Effector memory CD8-positive, alpha-beta T cell (primary cell): ENCODE results near the gene MDFI.
"Not testable (repeated sequence)": the region's sequence is repeated elsewhere in the genome, so short reads cannot be mapped to it uniquely, and the experiment has no call there.

Source experiments
- ATAC-seq: fragments of 150-1000 bp; cut with Tn5 transposase; replicated peaks from 2 replicates; pipeline ENCODE4 v1.10.0; 2021; ENCODE audit warnings: mild to moderate bottlenecking, moderate library complexity
- DNase-seq, 3 experiments: peaks; one replicate each; pipeline ENCODE4 v3.0.0; 2021
- H3K27ac Mint-ChIP-seq, 2 donors: one replicate each; pipeline ENCODE4 v1.8.0; 2022; ENCODE audit warnings: mild to moderate bottlenecking in 2 of 2, mixed read lengths in 2 of 2, moderate library complexity in 2 of 2
- H3K27me3 Mint-ChIP-seq, 2 donors: one replicate each; pipeline ENCODE4 v1.8.0; 2022; ENCODE audit warnings: mixed read lengths in 2 of 2
- H3K36me3 Mint-ChIP-seq: one replicate; pipeline ENCODE4 v1.8.0; 2022; ENCODE audit warnings: mild to moderate bottlenecking, moderate library complexity, mixed read lengths; ENCODE audit not compliant: insufficient read depth
- H3K4me1 Mint-ChIP-seq, 2 donors: one replicate each; pipeline ENCODE4 v1.8.0; 2022; ENCODE audit warnings: low read depth in 2 of 2, mixed read lengths in 2 of 2
- H3K4me3 Mint-ChIP-seq, 2 donors: one replicate each; pipeline ENCODE4 v1.8.0; 2022; ENCODE audit warnings: mild to moderate bottlenecking in 2 of 2, mixed read lengths in 2 of 2, moderate library complexity in 2 of 2
- H3K9me3 Mint-ChIP-seq, 2 donors: one replicate each; pipeline ENCODE4 v1.8.0; 2022; ENCODE audit warnings: mixed read lengths in 2 of 2

The MDFI gene

GRCh38 chr6:41608443-41609151 lies 29.7 kb upstream of the MDFI start:
- Mint-ChIP-seq H3K36me3 (peaks cover 3% of the 10 kb centered on the region), H3K4me3 (no peak overlapping the region), H3K4me1 (peaks cover 0 to 4% of the 10 kb centered on the region in 2 donors), H3K27me3 (peaks cover 21 to 29% of the 10 kb centered on the region in 2 donors), H3K9me3 (no peaks in the 10 kb centered on the region), H3K27ac (no peak overlapping the region)
- ATAC-seq (no peak), DNase-seq (no peak)

- Mint-ChIP-seq H3K27ac (no peak overlapping the region), H3K4me1 (no peaks in the 10 kb centered on the region), H3K27me3 (peaks cover 9 to 27% of the 10 kb centered on the region in 2 donors), H3K36me3 (no peaks in the 10 kb centered on the region), H3K9me3 (no peaks in the 10 kb centered on the region), H3K4me3 (no peak overlapping the region)
- no peak for ATAC-seq
- no peak for DNase-seq
Measured at GRCh38 chr6:41614715-41615114, 23.6 kb upstream of the MDFI start.

- DNase-seq: no peak
- no peaks in the 10 kb centered on the region for H3K4me1 Mint-ChIP-seq
- H3K9me3 Mint-ChIP-seq: no peaks in the 10 kb centered on the region
- H3K36me3 Mint-ChIP-seq: no peaks in the 10 kb centered on the region
- peaks cover 11 to 30% of the 10 kb centered on the region in 2 donors for H3K27me3 Mint-ChIP-seq
- no peak overlapping the region for H3K4me3 Mint-ChIP-seq
- no peak overlapping the region for H3K27ac Mint-ChIP-seq
- ATAC-seq: no peak
Measured at GRCh38 chr6:41615311-41615710, 23.0 kb upstream of the MDFI start.

- H3K4me3 Mint-ChIP-seq: no peak overlapping the region
- peaks cover 2 to 7% of the 10 kb centered on the region in 2 donors for H3K9me3 Mint-ChIP-seq
- peaks cover 35 to 44% of the 10 kb centered on the region in 2 donors for H3K27me3 Mint-ChIP-seq
- no peaks in the 10 kb centered on the region for H3K4me1 Mint-ChIP-seq
- DNase-seq (no peak), ATAC-seq (no peak)
- H3K36me3 Mint-ChIP-seq: no peaks in the 10 kb centered on the region
- no peak overlapping the region for H3K27ac Mint-ChIP-seq
Measured at GRCh38 chr6:41618598-41618997, 19.7 kb upstream of the MDFI start.

- H3K4me1 Mint-ChIP-seq, H3K36me3 Mint-ChIP-seq, DNase-seq, H3K4me3 Mint-ChIP-seq, H3K9me3 Mint-ChIP-seq, H3K27ac Mint-ChIP-seq, ATAC-seq: not testable (repeated sequence)
- peaks cover 32 to 49% of the 10 kb centered on the region in 2 donors for H3K27me3 Mint-ChIP-seq
Measured at GRCh38 chr6:41619193-41619592, 19.1 kb upstream of the MDFI start.

GRCh38 chr6:41621367-41621766 lies 16.9 kb upstream of the MDFI start:
- Mint-ChIP-seq H3K27ac (no peak overlapping the region), H3K27me3 (peaks cover 23 to 45% of the 10 kb centered on the region in 2 donors), H3K4me3 (no peak overlapping the region), H3K4me1 (peaks cover 10 to 11% of the 10 kb centered on the region in 2 donors), H3K36me3 (no peaks in the 10 kb centered on the region), H3K9me3 (peaks cover 2 to 7% of the 10 kb centered on the region in 2 donors)
- no peak for ATAC-seq
- no peak for DNase-seq

GRCh38 chr6:41621802-41622201 lies 16.5 kb upstream of the MDFI start:
- Mint-ChIP-seq H3K4me1 (peaks cover 10 to 11% of the 10 kb centered on the region in 2 donors), H3K27ac (no peak overlapping the region), H3K27me3 (peaks cover 23 to 47% of the 10 kb centered on the region in 2 donors), H3K36me3 (no peaks in the 10 kb centered on the region), H3K9me3 (peaks cover 2 to 7% of the 10 kb centered on the region in 2 donors), H3K4me3 (no peak overlapping the region)
- ATAC-seq: no peak
- DNase-seq: no peak

DNA sequence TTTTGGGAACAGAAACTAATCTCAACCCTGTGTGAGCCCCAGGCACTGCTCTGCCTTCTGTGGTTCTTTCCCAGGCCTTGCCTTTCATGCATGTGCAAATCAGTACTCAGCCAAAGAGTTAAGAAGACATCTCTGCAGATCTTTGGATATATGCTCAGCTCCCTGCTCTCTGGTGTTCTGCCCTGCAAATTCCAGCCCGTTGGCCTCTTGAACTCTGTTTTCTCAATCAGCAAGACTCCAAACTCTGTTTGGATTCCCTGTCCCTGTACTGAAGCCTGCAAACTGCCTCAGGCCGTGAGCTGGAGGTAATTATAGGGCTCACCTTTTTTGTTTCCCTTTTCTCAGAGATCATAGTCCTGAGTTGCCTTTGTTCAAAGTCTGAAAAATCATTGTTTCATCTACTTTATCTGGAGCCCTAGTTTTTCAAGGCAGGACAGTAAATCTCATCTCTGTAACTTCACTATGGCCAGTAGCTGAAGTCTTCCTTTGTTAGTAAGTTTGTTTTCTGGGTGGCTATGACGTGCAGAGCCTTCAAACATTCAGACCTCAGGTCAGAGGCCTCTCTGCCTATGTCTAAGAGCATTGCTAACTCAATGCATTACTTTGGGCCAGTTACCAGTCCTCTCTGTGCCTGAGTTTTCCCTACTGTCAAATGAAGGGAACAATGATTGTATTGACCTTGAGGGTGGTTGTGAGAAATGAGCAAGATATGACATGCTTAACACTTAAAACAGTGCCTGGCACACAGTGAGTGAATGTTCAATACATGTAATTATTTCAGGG lies 15.9 kb upstream of the MDFI start:
- Mint-ChIP-seq H3K4me1 (peaks cover 10 to 11% of the 10 kb centered on the region in 2 donors), H3K36me3 (no peaks in the 10 kb centered on the region), H3K9me3 (peaks cover 2 to 7% of the 10 kb centered on the region in 2 donors), H3K4me3 (no peak overlapping the region), H3K27ac (no peak overlapping the region), H3K27me3 (peaks cover 23 to 50% of the 10 kb centered on the region in 2 donors)
- ATAC-seq (no peak), DNase-seq (no peak)

GRCh38 chr6:41623330-41623729 lies 14.9 kb upstream of the MDFI start:
- Mint-ChIP-seq H3K4me1 (peaks cover 10 to 11% of the 10 kb centered on the region in 2 donors), H3K27me3 (peaks cover 23 to 59% of the 10 kb centered on the region in 2 donors), H3K36me3 (no peaks in the 10 kb centered on the region), H3K27ac (no peak overlapping the region), H3K9me3 (peaks cover 2 to 7% of the 10 kb centered on the region in 2 donors), H3K4me3 (no peak overlapping the region)
- ATAC-seq (no peak), DNase-seq (no peak)

DNA sequence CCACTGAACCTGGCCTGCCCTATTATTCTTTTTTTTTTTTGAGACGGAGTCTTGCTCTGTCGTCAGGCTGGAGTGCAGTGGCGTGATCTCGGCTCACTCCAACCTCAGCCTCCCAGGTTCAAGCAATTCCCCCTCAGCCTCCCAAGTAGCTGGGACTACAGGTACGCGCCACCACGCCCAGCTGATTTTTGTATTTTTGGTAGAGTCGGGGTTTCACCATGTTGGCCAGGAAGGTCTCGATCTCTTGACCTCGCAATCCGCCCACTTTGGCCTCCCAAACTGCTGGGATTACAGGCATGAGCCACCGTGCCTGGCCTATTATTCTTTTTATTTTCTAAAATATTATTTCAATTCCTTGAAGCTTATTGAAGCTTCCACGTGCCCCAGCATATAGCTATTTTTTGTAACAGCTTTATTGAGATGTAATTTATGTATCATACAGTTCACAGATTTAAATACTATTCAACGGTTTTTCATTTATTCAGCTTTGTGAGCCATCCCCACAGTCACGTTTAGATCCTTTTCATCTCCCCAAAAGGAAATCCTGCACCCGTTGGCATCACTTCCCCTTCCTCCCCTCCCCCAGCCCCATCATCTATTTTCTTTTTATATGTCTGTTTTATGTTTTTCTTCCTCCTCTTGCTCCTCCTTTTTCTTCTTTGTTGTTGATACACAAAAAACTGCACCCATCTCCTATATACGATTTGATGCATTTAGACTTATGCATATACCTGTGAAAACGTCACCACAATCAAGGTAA lies 13.5 kb upstream of the MDFI start:
- no peak overlapping the region for H3K4me3 Mint-ChIP-seq

GRCh38 chr6:41625442-41625841 lies 12.8 kb upstream of the MDFI start:
- peak; percentile 74 for ATAC-seq
- H3K4me1 Mint-ChIP-seq: peaks cover 10 to 11% of the 10 kb centered on the region in 2 donors

More for the DNA sequence above, 13.5 kb upstream of the MDFI start:
- Mint-ChIP-seq H3K36me3 (no peaks in the 10 kb centered on the region), H3K4me1 (peaks cover 10 to 11% of the 10 kb centered on the region in 2 donors), H3K27me3 (peaks cover 23 to 70% of the 10 kb centered on the region in 2 donors), H3K27ac (no peak overlapping the region), H3K9me3 (peaks cover 2 to 7% of the 10 kb centered on the region in 2 donors)
- no peak for ATAC-seq
- no peak for DNase-seq

GRCh38 chr6:41626022-41626421 lies 12.2 kb upstream of the MDFI start:
- no peak for DNase-seq
- H3K27ac Mint-ChIP-seq: no peak overlapping the region
- peaks cover 2 to 7% of the 10 kb centered on the region in 2 donors for H3K9me3 Mint-ChIP-seq
- no peak for ATAC-seq
- H3K4me1 Mint-ChIP-seq: peaks cover 10 to 11% of the 10 kb centered on the region in 2 donors
- H3K27me3 Mint-ChIP-seq: peaks cover 20 to 74% of the 10 kb centered on the region in 2 donors
- H3K36me3 Mint-ChIP-seq: no peaks in the 10 kb centered on the region
- no peak overlapping the region for H3K4me3 Mint-ChIP-seq

More at GRCh38 chr6:41625442-41625841, 12.8 kb upstream of the MDFI start:
- peak; percentile 30 to 35 (median 33) for DNase-seq
- Mint-ChIP-seq H3K27ac (no peak overlapping the region), H3K9me3 (peaks cover 2 to 7% of the 10 kb centered on the region in 2 donors), H3K27me3 (peaks cover 19 to 74% of the 10 kb centered on the region in 2 donors), H3K4me3 (no peak overlapping the region), H3K36me3 (no peaks in the 10 kb centered on the region)

- Mint-ChIP-seq H3K27ac (no peak overlapping the region), H3K36me3 (no peaks in the 10 kb centered on the region), H3K9me3 (no peaks in the 10 kb centered on the region), H3K4me1 (peaks cover 10 to 11% of the 10 kb centered on the region in 2 donors), H3K4me3 (no peak overlapping the region), H3K27me3 (peaks cover 21 to 74% of the 10 kb centered on the region in 2 donors)
- ATAC-seq: no peak
- no peak for DNase-seq
Measured at GRCh38 chr6:41626917-41627316, 11.4 kb upstream of the MDFI start.
